K562 (cell line): ENCODE data around the gene PACS2. TPM values are rescaled to one million over a fixed set of nuclear protein-coding genes. Genes with fewer than 3 reads are reported as not detected.
A peak's percentile ranks its signal among the peaks of the same experiment; 100 is the strongest.

ENCODE experiments used
- HMGXB4 ChIP-seq: sonication (generic); formaldehyde crosslinking; IDR thresholded peaks from 2 replicates; pipeline ENCODE4 v1.8.1; 2023; ENCODE audit warnings: mild to moderate bottlenecking, missing genetic modification reagents
- ID3 ChIP-seq, 2 experiments: fragments of 250-450 bp in 1 of 2; fragments of 450-650 bp in 1 of 2; sonication (Bioruptor Pico) in 1 of 2; IDR thresholded peaks; 2 replicates each; pipeline versions ENCODE4 v1.6.1 to v1.8.0; 2016 to 2021; ENCODE audit warnings: mild to moderate bottlenecking in 2 of 2, moderate library complexity in 2 of 2, missing compliant biosample characterization in 1 of 2, missing genetic modification characterization in 1 of 2
- KLF6 ChIP-seq: fragments of 250-450 bp; sonication (Bioruptor Pico); IDR thresholded peaks from 2 replicates; pipeline ENCODE4 v1.4.0; 2020; ENCODE audit warnings: mild to moderate bottlenecking, moderate library complexity, borderline replicate concordance
- MAFG ChIP-seq: fragments of 450-650 bp; conservative IDR thresholded peaks from 2 replicates; pipeline ENCODE4 v1.6.1; 2016; ENCODE audit warnings: missing genetic modification characterization, missing compliant biosample characterization
- MYC ChIP-seq, 2 experiments: fragments of 250-450 bp in 1 of 2; sonication (Bioruptor Pico) in 1 of 2; IDR thresholded peaks; 2 replicates each; pipeline versions ENCODE4 v1.5.1 to v1.6.1; 2012 to 2021; ENCODE audit warnings: low read depth in 2 of 2, borderline replicate concordance in 1 of 2, improper control_type of control experiment in 1 of 2, low read length in 1 of 2, mild to moderate bottlenecking in 1 of 2, moderate library complexity in 1 of 2
- PCBP1 ChIP-seq: fragments of 200-400 bp; formaldehyde crosslinking; IDR thresholded peaks from 2 replicates; pipeline ENCODE4 v1.6.1; 2018; ENCODE audit warnings: mild to moderate bottlenecking, low read depth, low read length; ENCODE audit not compliant: poor library complexity, severe bottlenecking
- SMARCA5 ChIP-seq: fragments of 450-650 bp; IDR thresholded peaks from 2 replicates; pipeline ENCODE4 v1.6.1; 2016
- SNRNP70 ChIP-seq: fragments of 200-400 bp; formaldehyde crosslinking; optimal IDR thresholded peaks from 2 replicates; pipeline ENCODE3; 2017; ENCODE audit warnings: low read depth, low read length
- TSC22D4 ChIP-seq: fragments of 450-650 bp; IDR thresholded peaks from 2 replicates; pipeline ENCODE4 v1.6.1; 2016; ENCODE audit warnings: missing genetic modification characterization, missing biosample characterization, control low read depth
- ZFP30 ChIP-seq: fragments of 250-450 bp; sonication (Bioruptor Pico); IDR thresholded peaks from 2 replicates; pipeline ENCODE4 v1.8.0; 2022; ENCODE audit warnings: moderate library complexity, mild to moderate bottlenecking, inconsistent platforms, borderline replicate concordance
- ZNF140 ChIP-seq: fragments of 250-450 bp; sonication (Bioruptor Pico); IDR thresholded peaks from 2 replicates; pipeline ENCODE4 v1.8.0; 2021; ENCODE audit warnings: moderate library complexity, mild to moderate bottlenecking, inconsistent platforms
- ZNF23 ChIP-seq: fragments of 250-450 bp; sonication (Bioruptor Pico); IDR thresholded peaks from 2 replicates; pipeline ENCODE4 v1.4.0; 2020; ENCODE audit warnings: mild to moderate bottlenecking
- ZNF408 ChIP-seq: fragments of 250-450 bp; sonication (Bioruptor Pico); IDR thresholded peaks from 2 replicates; pipeline ENCODE4 v1.4.0; 2020; ENCODE audit warnings: low read depth, mild to moderate bottlenecking, moderate library complexity
- ZNF518B ChIP-seq: fragments of 250-450 bp; sonication (Bioruptor Pico); IDR thresholded peaks from 2 replicates; pipeline ENCODE4 v1.5.0; 2021; ENCODE audit warnings: mild to moderate bottlenecking, moderate library complexity
- ZNF639 ChIP-seq, 2 experiments: fragments of 200-800 bp in 1 of 2; sonication (Bioruptor generic) in 1 of 2; sonication (generic) in 1 of 2; formaldehyde crosslinking in 1 of 2; IDR thresholded peaks in 1 of 2; conservative IDR thresholded peaks in 1 of 2; 2 replicates each; pipeline versions ENCODE4 v1.5.0 to v1.6.1; 2016 to 2020; ENCODE audit warnings: missing compliant biosample characterization in 1 of 2, missing genetic modification characterization in 1 of 2, missing genetic modification reagents in 1 of 2
- polyA plus RNA-seq, 8 experiments: library from polyadenylated mRNA; depleted of rRNA in 4 of 8; stranded (reverse) in 5 of 8; unstranded in 3 of 8; fragments of >200 nt; fragmentation: Nextera tagmentation in 2 of 8; fragmentation: Illumina TruSeq in 1 of 8; extraction: Ambion mirVana in 2 of 8; extraction: Trizol in 1 of 8; gene quantifications; 2 replicates each; pipeline versions ENCODE4 v1.2.1 to v1.2.3, GENCODE V29; 2011 to 2014; ENCODE audit warnings: inconsistent platforms in 1 of 8, missing spikeins in 1 of 8
- total RNA-seq, 7 experiments: library from RNA; depleted of rRNA in 6 of 7; stranded (reverse); fragments of >200 nt in 6 of 7; fragmentation: Illumina TruSeq in 2 of 7; extraction: Trizol in 2 of 7; gene quantifications; 2 replicates each; pipeline versions ENCODE4 v1.2.1 to v1.2.3, GENCODE V29; 2011 to 2021; ENCODE audit warnings: low replicate concordance in 1 of 7

Gene PACS2
- total and polyA plus RNA-seq, 9 of the 15 experiments (the other 6 are each of a cell fraction or from before 2014, with no cell fraction given), result 0.11 to 20.8 (median 9.9) TPM

GRCh38 chr14:105419195-105420091 lies 104.9 kb downstream of the PACS2 start, which contains the start of gene MTA1 (continued):
- TF ChIP-seq ZNF518B, result no peak
- TF ChIP-seq ZNF408 (CRISPR knock-in tag), result no peak
- TF ChIP-seq ZFP30, result no peak
- no peak for TF ChIP-seq PCBP1
- TF ChIP-seq MAFG (tag), result no peak
- TF ChIP-seq KLF6 (CRISPR knock-in tag), result no peak
- no peak for TF ChIP-seq ZNF23
- no peak for TF ChIP-seq MYC (IDR thresholded peaks at IDR 0.05; ENCODE audit: low read depth, low read length)
- 0 out of 2 replicates have a peak, but pooled peaks have one; percentile 23 for TF ChIP-seq MYC (CRISPR knock-in tag; IDR thresholded peaks at IDR 0.05; ENCODE audit: borderline replicate concordance, low read depth)
- no peak for TF ChIP-seq TSC22D4
- TF ChIP-seq ID3 (CRISPR knock-in tag; IDR thresholded peaks at IDR 0.05), result no peak
- TF ChIP-seq ID3 (tag; IDR thresholded peaks at IDR 0.05), result no peak
- no peak for TF ChIP-seq HMGXB4
- TF ChIP-seq SNRNP70, result no peak
- peak in 1 of 2 experiments; percentile 71; a peak in 2 of 4 replicates for TF ChIP-seq ZNF639 (CRISPR knock-in tag; conservative IDR thresholded peaks at IDR 0.05 in 1 of 2, IDR thresholded peaks at IDR 0.05 in 1 of 2)
- TF ChIP-seq SMARCA5, result no peak
- no peak for TF ChIP-seq ZNF140 (CRISPR knock-in tag)
